Ovary (tissue), 9 donors: Measurements from ENCODE around the gene FAM20A. TPM values are rescaled to one million over a fixed set of nuclear protein-coding genes. Genes with fewer than 3 reads are reported as not detected.

ENCODE experiments used
- DNase-seq, 5 donors: peaks; one replicate each; pipeline ENCODE4 v3.0.0-alpha.2; 2019 to 2020
- H3K27ac ChIP-seq, 2 donors: fragments of 200-600 bp; one replicate each; pipeline versions ENCODE4 v1.5.1 to v1.8.0; 2019 to 2022
- H3K27me3 ChIP-seq: fragments of 200-600 bp; one replicate; pipeline ENCODE4 v1.8.0; 2022
- H3K36me3 ChIP-seq: fragments of 200-600 bp; sonication (generic); one replicate; pipeline ENCODE4 v1.5.1; 2019
- H3K4me1 ChIP-seq: one replicate; pipeline ENCODE4 v1.8.1; 2013; ENCODE audit warnings: mild to moderate bottlenecking, moderate library complexity; ENCODE audit not compliant: insufficient read depth
- H3K4me3 ChIP-seq: fragments of 200-600 bp; sonication (generic); one replicate; pipeline ENCODE4 v1.5.1; 2017
- H3K9me3 ChIP-seq, 2 donors: fragments of 200-600 bp in 1 of 2; sonication (generic) in 1 of 2; one replicate each; pipeline versions ENCODE4 v1.5.1 to v1.8.1; 2013 to 2019; ENCODE audit warnings: mild to moderate bottlenecking in 1 of 2, moderate library complexity in 1 of 2
- CTCF ChIP-seq, 3 donors: fragments of 450-650 bp in 2 of 3; fragments of 200-600 bp in 1 of 3; IDR thresholded peaks; one replicate each; pipeline versions ENCODE4 v1.5.1 to v1.8.0; 2016 to 2022; ENCODE audit warnings: antibody characterized with exemption in 3 of 3, mild to moderate bottlenecking in 1 of 3
- EP300 ChIP-seq: sonication (generic); formaldehyde crosslinking; IDR thresholded peaks from one replicate; pipeline ENCODE4 v1.6.1; 2017; ENCODE audit warnings: antibody characterized with exemption
- POLR2A ChIP-seq: fragments of 450-650 bp; IDR thresholded peaks from one replicate; pipeline ENCODE4 v1.6.1; 2017; ENCODE audit warnings: antibody characterized with exemption, mild to moderate bottlenecking, moderate library complexity
- WGBS, 3 donors: extraction: QIAGEN DNeasy Blood & Tissue Kit in 1 of 3; methylation state at CpG; one replicate each; pipeline versions ENCODE4 v1.1.5 to v1.1.7; 2013 to 2017; 5-methylcytosine and 5-hydroxymethylcytosine counted together
- intact Hi-C, 4 donors: fragments of 100-400 bp; cut with DNase I; formaldehyde crosslinking; loops; one replicate each; pipeline versions ENCODE4 v1.11.0 to v1.15.1; 2022 to 2023
- polyA plus RNA-seq, 2 donors: library from polyadenylated mRNA; stranded (reverse); fragments of 200-250 nt in 1 of 2; fragments of 350-450 nt in 1 of 2; fragmentation: Illumina TruSeq in 1 of 2; extraction: RNeasy Lipid Tissue Mini Kit (QIAGEN cat#74804) in 1 of 2; gene quantifications; one replicate each; pipeline ENCODE4 v1.2.3, GENCODE V29; 2013 to 2014
- total RNA-seq, 7 donors: library from RNA; depleted of rRNA in 2 of 7; stranded (reverse); fragments of >200 nt in 2 of 7; fragmentation: NEBNext Ultra II Directional in 3 of 7; extraction: Animal tissue kit (Norgen Biotek cat#: 25700) in 3 of 7; gene quantifications; one replicate each; pipeline versions ENCODE4 v1.1.0 to v1.2.4, GENCODE V29; 2016 to 2023
- donor health status: DM: no; HTN: no; CAD: no; lungs with moderate emphysema.
- donor health status: DM: no; HTN: no; CAD: no.
- donor health status: Bipolar disorder and iron deficiency.
- donor health status: DM: yes; HTN: yes; CAD: no.
- donor health status: DM: no; HTN: no; CAD: no.
- donor health status: DM: yes; HTN: yes; CAD: no.

The FAM20A gene
- total and polyA plus RNA-seq, 9 donors, result 4.9 to 75.8 (median 19.7) TPM

- H3K36me3 ChIP-seq, result no peaks in the 10 kb centered on the region
- H3K9me3 ChIP-seq, result peaks cover 0 to 3% of the 10 kb centered on the region in 2 donors
- H3K27ac ChIP-seq, result no peak overlapping the region
- H3K4me1 ChIP-seq, result no peaks in the 10 kb centered on the region
- intact Hi-C loops, result loop anchor here in 1 of 4 donors (10.0 kb wide), 1 partner anchor 146 kb away; no protein-coding TSS in a partner anchor
- no peaks in the 10 kb centered on the region for H3K27me3 ChIP-seq
- 94 to 98% (median 95%) methylated on average over 1 of the region's 1 CpG for WGBS, 3 donors
- no peak for DNase-seq
- TF ChIP-seq EP300, result no peak
- no peak for TF ChIP-seq CTCF (IDR thresholded peaks at IDR 0.05)
- TF ChIP-seq POLR2A, result no peak
- H3K4me3 ChIP-seq, result no peak overlapping the region
Observed at GRCh38 chr17:68608515-68609130, 7.5 kb upstream of the FAM20A start.

GRCh38 chr17:68606451-68607307 lies 5.5 kb upstream of the FAM20A start:
- TF ChIP-seq EP300 (no peak), POLR2A (no peak), CTCF (IDR thresholded peaks at IDR 0.05) (no peak)
- Histone ChIP-seq H3K27me3 (no peaks in the 10 kb centered on the region), H3K4me3 (no peak overlapping the region), H3K27ac (no peak overlapping the region), H3K9me3 (peaks cover 0 to 3% of the 10 kb centered on the region in 2 donors), H3K36me3 (no peaks in the 10 kb centered on the region), H3K4me1 (no peaks in the 10 kb centered on the region)
- WGBS, 3 donors, result 86 to 91% (median 90%) methylated on average over 2 of the region's 2 CpGs
- DNase-seq, result no peak
- intact Hi-C loops, result loop anchor here in 1 of 4 donors (10.0 kb wide), 1 partner anchor 148 kb away; no protein-coding TSS in a partner anchor

GRCh38 chr17:68605914-68606313 lies 4.7 kb upstream of the FAM20A start:
- intact Hi-C loops, result loop anchor here in 1 of 4 donors (10.0 kb wide), 1 partner anchor 149 kb away; no protein-coding TSS in a partner anchor
- peaks cover 0 to 3% of the 10 kb centered on the region in 2 donors for H3K9me3 ChIP-seq
- WGBS, 3 donors, result 7 to 12% (median 12%) methylated on average over 1 of the region's 1 CpG

More at GRCh38 chr17:68605914-68606313, 4.7 kb upstream of the FAM20A start:
- peaks cover 3% of the 10 kb centered on the region for H3K4me1 ChIP-seq
- no peaks in the 10 kb centered on the region for H3K36me3 ChIP-seq
- H3K27me3 ChIP-seq, result no peaks in the 10 kb centered on the region
- H3K4me3 ChIP-seq, result no peak overlapping the region
- no peak for DNase-seq
- no peak overlapping the region for H3K27ac ChIP-seq
- TF ChIP-seq CTCF (IDR thresholded peaks at IDR 0.05), result no peak
- no peak for TF ChIP-seq POLR2A
- no peak for TF ChIP-seq EP300
